Hepatocyte (in vitro differentiated cells): ENCODE results near the gene GIMAP4.

ENCODE experiments used
- EZH2 ChIP-seq: fragments of 200-600 bp; sonication (generic); IDR thresholded peaks from 2 replicates; pipeline ENCODE4 v1.6.1; 2016; ENCODE audit warnings: antibody characterized with exemption, mild to moderate bottlenecking, borderline replicate concordance
- EZH2phosphoT487 ChIP-seq: fragments of 200-600 bp; sonication (generic); IDR thresholded peaks from one replicate; pipeline ENCODE4 v1.6.1; 2018; ENCODE audit warnings: antibody characterized with exemption, mild to moderate bottlenecking, low read depth, moderate library complexity; ENCODE audit not compliant: unreplicated experiment, severe bottlenecking
- TF ChIP-seq, protein P1 (sequence below): fragments of 200-600 bp; sonication (generic); IDR thresholded peaks from 2 replicates; pipeline ENCODE4 v1.5.1; 2016; ENCODE audit warnings: antibody characterized with exemption, mild to moderate bottlenecking; ENCODE audit not compliant: poor library complexity

GRCh38 chr7:150569245-150569955 lies 2.2 kb downstream of the GIMAP4 start:
- TF ChIP-seq, protein P1, sequence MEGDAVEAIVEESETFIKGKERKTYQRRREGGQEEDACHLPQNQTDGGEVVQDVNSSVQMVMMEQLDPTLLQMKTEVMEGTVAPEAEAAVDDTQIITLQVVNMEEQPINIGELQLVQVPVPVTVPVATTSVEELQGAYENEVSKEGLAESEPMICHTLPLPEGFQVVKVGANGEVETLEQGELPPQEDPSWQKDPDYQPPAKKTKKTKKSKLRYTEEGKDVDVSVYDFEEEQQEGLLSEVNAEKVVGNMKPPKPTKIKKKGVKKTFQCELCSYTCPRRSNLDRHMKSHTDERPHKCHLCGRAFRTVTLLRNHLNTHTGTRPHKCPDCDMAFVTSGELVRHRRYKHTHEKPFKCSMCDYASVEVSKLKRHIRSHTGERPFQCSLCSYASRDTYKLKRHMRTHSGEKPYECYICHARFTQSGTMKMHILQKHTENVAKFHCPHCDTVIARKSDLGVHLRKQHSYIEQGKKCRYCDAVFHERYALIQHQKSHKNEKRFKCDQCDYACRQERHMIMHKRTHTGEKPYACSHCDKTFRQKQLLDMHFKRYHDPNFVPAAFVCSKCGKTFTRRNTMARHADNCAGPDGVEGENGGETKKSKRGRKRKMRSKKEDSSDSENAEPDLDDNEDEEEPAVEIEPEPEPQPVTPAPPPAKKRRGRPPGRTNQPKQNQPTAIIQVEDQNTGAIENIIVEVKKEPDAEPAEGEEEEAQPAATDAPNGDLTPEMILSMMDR, result no peak
- TF ChIP-seq EZH2 (no peak), EZH2phosphoT487 (no peak)
